KOPT-K1 (cell line): ENCODE data around the gene ROPN1.

Experiments
- H3K27ac ChIP-seq: fragments of 200-600 bp; sonication (generic); 2 replicates; pipeline ENCODE4 v1.5.1; 2016; ENCODE audit warnings: antibody characterized with exemption, mild to moderate bottlenecking, low read depth, low read length; ENCODE audit not compliant: poor library complexity, severe bottlenecking
- H3K36me3 ChIP-seq: fragments of 200-600 bp; sonication (generic); 2 replicates; pipeline ENCODE4 v1.5.1; 2017; ENCODE audit warnings: antibody characterized with exemption, mild to moderate bottlenecking, low read length, moderate library complexity; ENCODE audit not compliant: insufficient read depth
- H3K9me3 ChIP-seq: fragments of 200-600 bp; sonication (generic); 2 replicates; pipeline ENCODE4 v1.5.1; 2017; ENCODE audit warnings: antibody characterized with exemption, low read length, mild to moderate bottlenecking; ENCODE audit not compliant: insufficient read depth, poor library complexity, severe bottlenecking

The ROPN1 gene

GRCh38 chr3:123941121-123941520 is 50.8 kb downstream of the ROPN1 start:
- Histone ChIP-seq H3K9me3 (no peaks in the 10 kb centered on the region), H3K27ac (no peak overlapping the region), H3K36me3 (peaks cover 91% of the 10 kb centered on the region)

GRCh38 chr3:123939706-123940105 is 52.2 kb downstream of the ROPN1 start:
- Histone ChIP-seq H3K9me3 (no peaks in the 10 kb centered on the region), H3K27ac (no peak overlapping the region), H3K36me3 (peaks cover 78% of the 10 kb centered on the region)

DNA sequence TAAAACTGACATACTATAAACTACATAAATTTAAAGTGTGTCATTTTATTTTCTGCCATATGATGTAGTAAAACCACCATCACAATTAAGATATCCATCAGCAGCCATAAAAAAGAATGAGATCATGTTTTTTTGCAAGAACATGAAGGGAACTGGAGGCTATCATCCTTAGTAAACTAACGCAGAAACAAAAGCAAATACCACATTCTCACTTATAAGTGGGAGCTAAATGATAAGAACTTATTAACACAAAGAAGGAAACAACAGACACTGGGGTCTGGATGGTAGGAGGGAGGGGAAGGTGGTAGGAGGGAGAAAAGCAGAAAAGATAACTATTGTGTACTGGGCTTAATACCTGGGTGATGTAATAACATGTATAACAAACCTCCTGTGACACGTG is 55.5 kb downstream of the ROPN1 start:
- Histone ChIP-seq H3K36me3 (peaks cover 68% of the 10 kb centered on the region), H3K27ac (no peak overlapping the region), H3K9me3 (no peaks in the 10 kb centered on the region)

- H3K9me3 ChIP-seq: no peaks in the 10 kb centered on the region
- H3K27ac ChIP-seq: no peak overlapping the region
- peaks cover 68% of the 10 kb centered on the region for H3K36me3 ChIP-seq
Observed at GRCh38 chr3:123935830-123936229, 56.1 kb downstream of the ROPN1 start.

DNA sequence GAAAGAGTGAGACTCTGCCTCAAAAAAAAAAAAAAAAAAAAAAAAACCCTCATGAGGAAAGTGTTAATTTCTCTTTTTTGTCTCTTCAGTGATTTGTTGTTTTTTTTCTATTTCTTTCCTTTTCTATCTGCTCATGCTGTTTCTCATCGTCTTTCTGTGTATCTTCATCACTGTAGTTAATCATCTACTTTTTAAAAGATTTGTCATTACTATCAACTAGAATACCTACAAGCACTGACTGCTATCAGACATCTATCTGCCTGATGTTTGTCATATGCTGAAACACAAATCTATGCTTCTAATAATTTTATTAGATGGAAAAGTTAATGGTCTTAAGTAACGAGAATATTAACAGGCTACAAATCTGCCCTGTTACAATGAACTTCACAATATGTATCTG is 57.7 kb downstream of the ROPN1 start:
- Histone ChIP-seq H3K27ac (no peak overlapping the region), H3K36me3 (peaks cover 72% of the 10 kb centered on the region), H3K9me3 (no peaks in the 10 kb centered on the region)

DNA sequence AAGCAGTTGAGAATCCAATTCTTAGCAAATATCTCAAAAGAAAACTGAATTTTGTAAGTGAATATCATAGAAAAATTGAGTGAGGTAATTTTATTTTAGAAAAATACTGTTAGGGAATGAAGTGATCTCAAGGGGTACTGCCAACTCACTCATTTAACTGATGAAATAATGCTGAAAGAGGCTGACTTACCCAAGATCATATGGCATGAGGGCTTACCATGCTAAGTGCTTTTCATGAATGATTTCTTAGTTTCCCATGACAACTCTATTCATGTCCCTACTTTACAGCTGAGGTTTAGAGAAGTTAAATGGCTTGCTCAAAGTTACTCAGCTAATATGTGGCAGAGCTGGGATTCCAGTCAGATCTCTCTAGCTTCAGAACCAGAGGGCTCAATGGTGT is 61.5 kb downstream of the ROPN1 start:
- H3K36me3 ChIP-seq: peaks cover 77% of the 10 kb centered on the region

GRCh38 chr3:123929325-123929724 is 62.6 kb downstream of the ROPN1 start:
- Histone ChIP-seq H3K9me3 (peaks cover 10% of the 10 kb centered on the region), H3K27ac (no peak overlapping the region), H3K36me3 (peaks cover 89% of the 10 kb centered on the region)

More for the DNA sequence above, 61.5 kb downstream of the ROPN1 start:
- Histone ChIP-seq H3K27ac (no peak overlapping the region), H3K9me3 (peaks cover 1% of the 10 kb centered on the region)

GRCh38 chr3:123926396-123926795 is 65.5 kb downstream of the ROPN1 start:
- Histone ChIP-seq H3K9me3 (peaks cover 35% of the 10 kb centered on the region), H3K27ac (no peak overlapping the region), H3K36me3 (peaks cover 93% of the 10 kb centered on the region)

DNA sequence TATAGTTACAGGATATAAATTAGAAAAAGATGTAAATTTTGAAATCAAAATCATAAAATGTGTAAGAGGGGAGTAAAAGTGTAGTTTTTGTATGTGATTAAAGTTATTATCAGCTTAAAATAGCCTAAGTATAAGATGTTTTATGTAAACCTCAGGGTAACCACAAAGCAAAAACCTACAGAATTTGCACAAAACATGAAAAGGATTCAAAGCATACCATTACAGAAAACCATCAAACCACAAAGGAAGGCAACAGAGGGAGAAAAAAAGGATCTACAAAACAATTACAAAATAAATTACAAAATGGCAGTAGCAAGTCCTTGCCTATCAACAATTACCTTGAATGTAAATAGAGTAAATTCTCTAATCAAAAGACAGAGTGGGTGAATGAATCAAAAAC is 71.1 kb downstream of the ROPN1 start:
- H3K9me3 ChIP-seq: peaks cover 59% of the 10 kb centered on the region
- no peak overlapping the region for H3K27ac ChIP-seq
- peaks cover 84% of the 10 kb centered on the region for H3K36me3 ChIP-seq

DNA sequence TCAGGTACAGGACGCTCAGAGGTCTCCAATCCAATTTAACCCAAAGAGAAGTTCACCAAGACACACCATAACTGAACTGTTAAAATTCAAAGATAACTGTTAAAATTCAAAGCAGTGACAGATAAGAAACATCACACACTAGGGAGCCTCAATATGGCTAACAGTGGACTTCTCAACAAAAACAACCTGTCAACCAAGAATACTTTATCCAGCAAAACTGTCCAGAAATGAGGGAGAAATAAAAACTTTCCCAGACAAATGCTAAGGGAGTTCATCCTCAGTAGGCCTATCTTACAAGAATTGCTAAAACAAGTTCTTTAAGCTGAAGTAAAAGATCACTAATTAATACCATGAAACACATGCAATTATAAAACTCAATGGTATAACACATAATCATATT is 71.5 kb downstream of the ROPN1 start:
- Histone ChIP-seq H3K27ac (no peak overlapping the region), H3K36me3 (peaks cover 82% of the 10 kb centered on the region), H3K9me3 (peaks cover 57% of the 10 kb centered on the region)

DNA sequence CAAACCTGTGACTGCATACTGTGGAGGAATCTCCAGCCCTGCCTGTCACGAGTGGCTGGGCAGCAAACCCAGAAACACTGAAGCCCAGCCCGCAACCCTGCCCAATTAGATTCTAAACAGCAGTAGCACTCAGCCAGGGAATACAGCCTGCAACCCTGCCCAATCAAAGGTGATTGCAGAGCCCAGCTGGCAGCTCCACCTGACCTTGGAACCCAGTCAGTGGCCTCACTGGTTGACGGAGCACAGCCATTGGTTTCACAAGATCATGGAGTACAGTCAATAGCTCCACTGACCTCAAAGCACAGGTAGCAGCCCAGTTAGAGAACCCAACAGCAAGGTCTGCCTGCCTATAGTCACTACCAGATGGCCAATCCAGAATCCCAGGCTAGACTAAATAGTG is 72.6 kb downstream of the ROPN1 start:
- Histone ChIP-seq H3K27ac (no peak overlapping the region), H3K9me3 (peaks cover 49% of the 10 kb centered on the region), H3K36me3 (peaks cover 82% of the 10 kb centered on the region)
